GM12878 (cell line): ENCODE results near the gene BMAL1. TPM values are rescaled to one million over a fixed set of nuclear protein-coding genes. Genes with fewer than 3 reads are reported as not detected.

ENCODE experiments used
- ATAC-seq: fragments of 200-7000 bp; cut with Tn5 transposase; 3 replicates; pipeline ENCODE4 v1.9.1; 2020; ENCODE audit warnings: mild to moderate bottlenecking, moderate library complexity
- BruUV-seq: library from RNA; stranded (reverse); fragments of 400-500 nt; replicated peaks from 2 replicates; lab custom pipeline; 2021; lab: Mats Ljungman, UMichigan
- CTCF ChIA-PET: fragments of 300-600 bp; sonication (Branson Sonifier 250); formaldehyde crosslinking; extraction: SDS; loops from one replicate; lab custom pipeline; 2021; ENCODE audit warnings: inconsistent platforms; lab: Yijun Ruan, JAX
- POLR2A ChIA-PET: fragments of 350-600 bp; formaldehyde crosslinking; extraction: SDS; loops from one replicate; lab custom pipeline; 2021; ENCODE audit warnings: inconsistent platforms; lab: Charles Lee
- RAD21 ChIA-PET: fragments of 300-600 bp; sonication (Branson Sonifier 250); formaldehyde crosslinking; loops from one replicate; lab custom pipeline; 2023; ENCODE audit warnings: antibody characterized with exemption; ENCODE audit not compliant: unreplicated experiment; lab: Charles Lee
- SMC1A ChIA-PET: fragments of 300-600 bp; sonication (Branson Sonifier 250); formaldehyde crosslinking; loops from one replicate; lab custom pipeline; 2023; ENCODE audit not compliant: unreplicated experiment, uncharacterized antibody; lab: Charles Lee
- DNase-seq: peaks from one replicate; pipeline ENCODE4 v3.0.0-alpha.2; 2011; ENCODE audit warnings: low read depth, low spot score
- FAIRE-seq: peaks from 3 replicates; lab custom pipeline; 2011; peaks lifted over from hg19 to GRCh38; lab: Jason Lieb, UNC
- H2AFZ ChIP-seq: 2 replicates; pipeline ENCODE4 v1.6.0; 2011; ENCODE audit warnings: low read depth, low read length, control low read depth; ENCODE audit not compliant: control insufficient read depth
- H3K27ac ChIP-seq: 2 replicates; pipeline ENCODE4 v1.5.1; 2011; ENCODE audit warnings: control low read depth; ENCODE audit not compliant: control insufficient read depth, insufficient read depth
- H3K27me3 ChIP-seq, 2 experiments: replicated peaks in 1 of 2; 2 replicates each; pipeline versions ENCODE4 v1.6.0 to v1.6.1; 2011; ENCODE audit warnings: low read length in 1 of 2; ENCODE audit not compliant: control insufficient read depth in 2 of 2, insufficient read depth in 2 of 2
- H3K36me3 ChIP-seq, 2 experiments: 2 replicates each; pipeline ENCODE4 v1.5.1; 2011; ENCODE audit warnings: low read length in 1 of 2; ENCODE audit not compliant: control insufficient read depth in 2 of 2, insufficient read depth in 2 of 2
- H3K4me1 ChIP-seq: 2 replicates; pipeline ENCODE4 v1.6.1; 2011; ENCODE audit warnings: mild to moderate bottlenecking, low read length, moderate library complexity, mixed read lengths; ENCODE audit not compliant: control insufficient read depth, insufficient read depth
- H3K4me2 ChIP-seq: 2 replicates; pipeline ENCODE4 v1.6.0; 2011; ENCODE audit warnings: control low read depth; ENCODE audit not compliant: control insufficient read depth, insufficient read depth
- H3K4me3 ChIP-seq: fragments of 200-600 bp; sonication (generic); 2 replicates; pipeline ENCODE4 v1.5.1; 2016
- H3K79me2 ChIP-seq: 2 replicates; pipeline ENCODE4 v1.6.0; 2011; ENCODE audit warnings: low read length; ENCODE audit not compliant: control insufficient read depth, insufficient read depth
- H3K9ac ChIP-seq: 2 replicates; pipeline ENCODE4 v1.8.0; 2011; ENCODE audit warnings: low read length, control low read depth, mixed read lengths; ENCODE audit not compliant: control insufficient read depth, insufficient read depth
- H3K9me3 ChIP-seq: replicated peaks from 3 replicates; pipeline ENCODE4 v1.5.1; 2011; ENCODE audit warnings: mild to moderate bottlenecking, low read length; ENCODE audit not compliant: control insufficient read depth, insufficient read depth
- H4K20me1 ChIP-seq: 2 replicates; pipeline ENCODE4 v1.6.0; 2011; ENCODE audit not compliant: control insufficient read depth, insufficient read depth
- KDM1A ChIP-seq: fragments of 200-600 bp; sonication (generic); IDR thresholded peaks from 2 replicates; pipeline ENCODE4 v1.6.1; 2016; ENCODE audit warnings: borderline replicate concordance
- NFIC ChIP-seq: IDR thresholded peaks from 2 replicates; pipeline ENCODE4 v1.6.1; 2012; ENCODE audit warnings: low read depth, mild to moderate bottlenecking, inconsistent platforms, low read length, moderate library complexity
- NR2F1 ChIP-seq: fragments of 450-650 bp; conservative IDR thresholded peaks from 2 replicates; pipeline ENCODE4 v1.6.1; 2017; ENCODE audit warnings: mild to moderate bottlenecking
- SP1 ChIP-seq: IDR thresholded peaks from one replicate; pipeline ENCODE4 v1.6.1; 2011; ENCODE audit warnings: low read depth, low read length
- SUPT20H ChIP-seq: IDR thresholded peaks from 2 replicates; pipeline ENCODE4 v1.6.1; 2011; ENCODE audit warnings: low read depth, mild to moderate bottlenecking, low read length, moderate library complexity, borderline replicate concordance; ENCODE audit not compliant: control insufficient read depth
- WGBS: methylation state at CpG from one replicate; pipeline ENCODE4 v1.1.6; 2016; ENCODE audit warnings: low lambda C conversion rate; ENCODE audit not compliant: insufficient replicate concordance, insufficient coverage; ENCODE audit errors: missing lambda C conversion rate; 5-methylcytosine and 5-hydroxymethylcytosine counted together
- in situ Hi-C: fragments of 300-500 bp; cut with MboI; formaldehyde crosslinking; loops from 9 replicates; pipeline ENCODE4 v1.14.3; 2018; ENCODE audit warnings: mixed read lengths
- intact Hi-C: fragments of 100-400 bp; cut with micrococcal nuclease; formaldehyde crosslinking; loops from one replicate; pipeline ENCODE4 v1.14.2; 2022; ENCODE audit not compliant: unreplicated experiment
- polyA plus RNA-seq, 11 experiments: library from polyadenylated mRNA; depleted of rRNA in 4 of 11; unstranded in 6 of 11; stranded (reverse) in 5 of 11; fragments of >200 nt; fragmentation: Nextera tagmentation in 4 of 11; fragmentation: Illumina TruSeq in 1 of 11; extraction: Ambion mirVana in 4 of 11; extraction: Trizol in 1 of 11; gene quantifications; 1 replicate in 1 of 11; 2 replicates in 10 of 11; pipeline versions ENCODE4 v1.2.1 to v1.2.3, GENCODE V29; 2011 to 2016; ENCODE audit warnings: inconsistent platforms in 2 of 11, missing spikeins in 2 of 11, low read depth in 1 of 11
- total RNA-seq, 4 experiments: library from RNA; depleted of rRNA in 3 of 4; stranded (reverse); fragments of >200 nt in 3 of 4; fragmentation: Illumina TruSeq in 1 of 4; extraction: Trizol in 1 of 4; gene quantifications; 2 replicates each; pipeline versions ENCODE4 v1.2.1 to v1.2.3, GENCODE V29; 2013 to 2021
- TF ChIP-seq, protein P1 (sequence below): fragments of 450-650 bp; formaldehyde crosslinking; IDR thresholded peaks from 2 replicates; pipeline ENCODE4 v1.4.0; 2022; ENCODE audit warnings: mild to moderate bottlenecking, moderate library complexity

BMAL1 gene
- total and polyA plus RNA-seq, 10 of the 15 experiments (the other 5 are each of a cell fraction or from before 2014, with no cell fraction given) = 3.5 to 40.6 (median 13.6) TPM

- Histone ChIP-seq H3K9ac (no peak overlapping the region), H3K4me2 (no peak overlapping the region), H3K4me3 (no peak overlapping the region), H4K20me1 (no peaks in the 10 kb centered on the region), H3K36me3 (peaks cover 0 to 3% of the 10 kb centered on the region in 2 experiments; a peak in 1 of 4 replicates), H3K9me3 (no peaks in the 10 kb centered on the region), H3K79me2 (peaks cover 28% of the 10 kb centered on the region), H3K27me3 (no peaks in the 10 kb centered on the region), H3K27ac (no peak overlapping the region), H3K4me1 (peaks cover 13% of the 10 kb centered on the region), H2AFZ (no peak overlapping the region)
- no peak for FAIRE-seq
- ATAC-seq = no peak
- DNase-seq = no peak
- intact Hi-C loops = no loop called here
- ChIA-PET RAD21 (no interaction called here), POLR2A (interaction anchor here (2.4 kb wide), 1 partner anchor 10 kb away, joined by 7 read pairs; no protein-coding TSS in a partner anchor), CTCF (interaction anchor here (0.6 to 2.2 kb wide), 2 partner anchors 19 to 310 kb away, joined by 3 to 5 read pairs; no protein-coding TSS in a partner anchor), SMC1A (interaction anchor here (1.0 to 12.9 kb wide), 2 partner anchors 9 to 45 kb away, joined by 3 to 226 read pairs; no protein-coding TSS in a partner anchor)
- no peak for TF ChIP-seq SP1
- TF ChIP-seq KDM1A = no peak
- TF ChIP-seq SUPT20H = no peak
- no peak for TF ChIP-seq NR2F1
- TF ChIP-seq, protein P1, sequence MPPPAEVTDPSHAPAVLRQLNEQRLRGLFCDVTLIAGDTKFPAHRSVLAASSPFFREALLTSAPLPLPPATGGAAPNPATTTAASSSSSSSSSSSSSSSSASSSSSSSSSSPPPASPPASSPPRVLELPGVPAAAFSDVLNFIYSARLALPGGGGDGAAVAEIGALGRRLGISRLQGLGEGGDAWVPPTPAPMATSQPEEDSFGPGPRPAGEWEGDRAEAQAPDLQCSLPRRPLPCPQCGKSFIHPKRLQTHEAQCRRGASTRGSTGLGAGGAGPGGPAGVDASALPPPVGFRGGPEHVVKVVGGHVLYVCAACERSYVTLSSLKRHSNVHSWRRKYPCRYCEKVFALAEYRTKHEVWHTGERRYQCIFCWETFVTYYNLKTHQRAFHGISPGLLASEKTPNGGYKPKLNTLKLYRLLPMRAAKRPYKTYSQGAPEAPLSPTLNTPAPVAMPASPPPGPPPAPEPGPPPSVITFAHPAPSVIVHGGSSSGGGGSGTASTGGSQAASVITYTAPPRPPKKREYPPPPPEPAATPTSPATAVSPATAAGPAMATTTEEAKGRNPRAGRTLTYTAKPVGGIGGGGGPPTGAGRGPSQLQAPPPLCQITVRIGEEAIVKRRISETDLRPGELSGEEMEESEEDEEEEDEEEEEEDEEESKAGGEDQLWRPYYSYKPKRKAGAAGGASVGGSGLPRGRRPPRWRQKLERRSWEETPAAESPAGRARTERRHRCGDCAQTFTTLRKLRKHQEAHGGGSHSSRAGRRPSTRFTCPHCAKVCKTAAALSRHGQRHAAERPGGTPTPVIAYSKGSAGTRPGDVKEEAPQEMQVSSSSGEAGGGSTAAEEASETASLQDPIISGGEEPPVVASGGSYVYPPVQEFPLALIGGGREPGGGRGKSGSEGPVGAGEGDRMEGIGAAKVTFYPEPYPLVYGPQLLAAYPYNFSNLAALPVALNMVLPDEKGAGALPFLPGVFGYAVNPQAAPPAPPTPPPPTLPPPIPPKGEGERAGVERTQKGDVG (CRISPR knock-in tag) = no peak
- TF ChIP-seq NFIC = no peak
- BruUV-seq = no TSS peak
- in situ Hi-C loops = no loop called here
- 85% methylated on average over 8 of the region's 8 CpGs for WGBS
Measured at GRCh38 chr11:13324141-13324540, 46.6 kb downstream of the BMAL1 start.
